Epidermal melanocyte (primary cell): ENCODE data around the gene PRSS53.

Experiments used
- DNase-seq: peaks from one replicate; pipeline ENCODE4 v3.0.0; 2011; ENCODE audit warnings: low spot score; ENCODE audit not compliant: insufficient read length

The PRSS53 gene

GRCh38 chr16:31050280-31051030 lies 38.3 kb downstream of the PRSS53 start:
- DNase-seq: no peak

- DNase-seq: no peak
Observed at GRCh38 chr16:31043898-31044481, 44.8 kb downstream of the PRSS53 start.

- no peak for DNase-seq
Observed at GRCh38 chr16:31043352-31043751, 45.4 kb downstream of the PRSS53 start.

- no peak for DNase-seq
Observed at GRCh38 chr16:31042866-31043265, 45.9 kb downstream of the PRSS53 start.

- DNase-seq: no peak
Observed at GRCh38 chr16:31038993-31039392, 49.8 kb downstream of the PRSS53 start.

GRCh38 chr16:31036691-31037090 lies 52.1 kb downstream of the PRSS53 start:
- no peak for DNase-seq

- DNase-seq: peak; percentile 95
Observed at GRCh38 chr16:31033709-31034492, 54.8 kb downstream of the PRSS53 start.
